Progenitor cell of endocrine pancreas (in vitro differentiated cells): ENCODE data around the gene TXN. TPM values are rescaled to one million over a fixed set of nuclear protein-coding genes. Genes with fewer than 3 reads are reported as not detected.

ENCODE experiments used
- DNase-seq: peaks from one replicate; pipeline ENCODE4 v3.0.0; 2021; ENCODE audit warnings: low spot score; ENCODE audit not compliant: unreplicated experiment
- H3K27ac Mint-ChIP-seq: 2 replicates; pipeline ENCODE4 v1.8.0; 2021; ENCODE audit warnings: mild to moderate bottlenecking, moderate library complexity, mixed read lengths
- H3K27me3 Mint-ChIP-seq: 2 replicates; pipeline ENCODE4 v1.8.0; 2021; ENCODE audit warnings: mixed read lengths
- H3K36me3 Mint-ChIP-seq: 2 replicates; pipeline ENCODE4 v1.8.0; 2022; ENCODE audit warnings: mixed read lengths; ENCODE audit not compliant: insufficient read depth
- H3K4me1 Mint-ChIP-seq: 2 replicates; pipeline ENCODE4 v1.8.0; 2021; ENCODE audit warnings: low read depth, mixed read lengths
- H3K4me3 Mint-ChIP-seq: 2 replicates; pipeline ENCODE4 v1.8.0; 2021; ENCODE audit warnings: low read depth, mild to moderate bottlenecking, moderate library complexity, mixed read lengths
- H3K9me3 Mint-ChIP-seq: 2 replicates; pipeline ENCODE4 v1.8.0; 2021; ENCODE audit warnings: low read depth, mixed read lengths
- total RNA-seq: library from RNA; stranded (reverse); gene quantifications from 2 replicates; pipeline ENCODE4 v1.2.1, GENCODE V29; 2021
- TF ChIP-seq, protein P1 (sequence below): fragments of 200-600 bp; sonication (generic); IDR thresholded peaks from one replicate; pipeline ENCODE4 v1.5.0; 2021; ENCODE audit warnings: antibody characterized with exemption, mild to moderate bottlenecking; ENCODE audit not compliant: unreplicated experiment

The TXN gene
- total RNA-seq, 1 donor from 2014 or later = 130 TPM

DNA sequence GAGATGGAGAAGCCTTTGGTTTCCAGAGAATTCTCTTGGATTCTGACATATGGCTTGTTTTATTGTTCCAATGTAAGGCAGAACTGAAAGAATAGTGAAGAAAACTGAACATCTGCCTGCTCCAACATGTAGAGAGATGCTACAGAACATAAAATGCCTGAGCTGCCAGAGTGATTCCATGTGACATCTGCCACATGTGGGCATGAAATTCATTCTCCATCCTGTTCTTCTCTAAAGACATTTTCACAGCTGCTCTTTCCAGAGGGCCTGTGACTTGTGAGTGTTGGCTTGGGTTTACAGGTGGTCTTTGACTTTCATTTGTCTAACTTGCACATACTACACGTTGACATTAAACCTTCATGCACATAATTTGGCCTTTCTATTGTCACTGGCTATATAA is 33.7 kb upstream of the TXN start:
- TF ChIP-seq, protein P1, sequence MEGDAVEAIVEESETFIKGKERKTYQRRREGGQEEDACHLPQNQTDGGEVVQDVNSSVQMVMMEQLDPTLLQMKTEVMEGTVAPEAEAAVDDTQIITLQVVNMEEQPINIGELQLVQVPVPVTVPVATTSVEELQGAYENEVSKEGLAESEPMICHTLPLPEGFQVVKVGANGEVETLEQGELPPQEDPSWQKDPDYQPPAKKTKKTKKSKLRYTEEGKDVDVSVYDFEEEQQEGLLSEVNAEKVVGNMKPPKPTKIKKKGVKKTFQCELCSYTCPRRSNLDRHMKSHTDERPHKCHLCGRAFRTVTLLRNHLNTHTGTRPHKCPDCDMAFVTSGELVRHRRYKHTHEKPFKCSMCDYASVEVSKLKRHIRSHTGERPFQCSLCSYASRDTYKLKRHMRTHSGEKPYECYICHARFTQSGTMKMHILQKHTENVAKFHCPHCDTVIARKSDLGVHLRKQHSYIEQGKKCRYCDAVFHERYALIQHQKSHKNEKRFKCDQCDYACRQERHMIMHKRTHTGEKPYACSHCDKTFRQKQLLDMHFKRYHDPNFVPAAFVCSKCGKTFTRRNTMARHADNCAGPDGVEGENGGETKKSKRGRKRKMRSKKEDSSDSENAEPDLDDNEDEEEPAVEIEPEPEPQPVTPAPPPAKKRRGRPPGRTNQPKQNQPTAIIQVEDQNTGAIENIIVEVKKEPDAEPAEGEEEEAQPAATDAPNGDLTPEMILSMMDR = no peak
- no peak for DNase-seq
- Mint-ChIP-seq H3K4me1 (no peaks in the 10 kb centered on the region), H3K4me3 (no peak overlapping the region), H3K27me3 (peaks cover 6% of the 10 kb centered on the region), H3K9me3 (no peaks in the 10 kb centered on the region), H3K36me3 (no peaks in the 10 kb centered on the region), H3K27ac (no peak overlapping the region)

DNA sequence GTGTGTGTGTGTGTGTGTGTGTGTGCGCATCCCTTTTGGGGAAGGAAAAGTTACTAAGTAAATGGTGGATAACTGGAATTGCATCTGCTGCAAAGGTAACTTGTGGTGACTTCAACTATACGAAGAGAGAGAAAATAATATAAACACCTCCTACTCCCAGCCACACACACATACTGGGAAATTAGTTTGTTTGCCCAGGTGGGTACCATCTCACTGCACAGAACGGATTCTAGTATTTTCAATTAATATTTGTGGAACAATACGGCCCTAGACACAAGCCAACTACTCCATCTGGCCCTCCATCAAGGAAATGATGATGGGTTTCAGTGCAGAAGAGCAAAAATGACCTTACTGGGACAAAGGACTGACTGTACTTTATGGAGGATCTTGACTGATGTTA is 32.2 kb upstream of the TXN start:
- peaks cover 3% of the 10 kb centered on the region for H3K27me3 Mint-ChIP-seq
- no peak overlapping the region for H3K4me3 Mint-ChIP-seq

DNA sequence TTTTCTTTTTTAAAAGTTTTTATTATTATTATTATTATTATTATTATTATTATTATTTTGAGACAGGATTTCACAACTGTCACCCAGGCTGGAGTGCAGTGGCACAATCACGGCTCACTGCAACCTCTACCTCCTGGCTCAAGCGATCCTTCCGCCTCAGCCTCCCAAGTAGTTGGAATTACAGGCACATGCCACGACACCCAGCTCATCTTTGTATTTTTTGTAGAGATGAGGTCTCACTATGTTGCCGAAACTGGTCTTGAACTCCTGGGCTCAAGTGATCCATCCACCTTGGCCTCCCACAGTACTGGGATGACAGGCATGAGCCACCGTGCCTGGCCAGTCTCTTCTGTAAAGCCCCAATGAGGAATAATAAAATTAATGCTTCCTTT is 31.0 kb upstream of the TXN start:
- Mint-ChIP-seq H3K4me3 (no peak overlapping the region), H3K4me1 (peaks cover 10% of the 10 kb centered on the region), H3K9me3 (no peaks in the 10 kb centered on the region), H3K36me3 (no peaks in the 10 kb centered on the region), H3K27ac (no peak overlapping the region), H3K27me3 (no peaks in the 10 kb centered on the region)
- no peak for DNase-seq
- TF ChIP-seq, protein P1 = no peak

More for the DNA sequence above, 32.2 kb upstream of the TXN start:
- peaks cover 6% of the 10 kb centered on the region for H3K4me1 Mint-ChIP-seq
- H3K9me3 Mint-ChIP-seq = no peaks in the 10 kb centered on the region
- no peaks in the 10 kb centered on the region for H3K36me3 Mint-ChIP-seq
- TF ChIP-seq, protein P1 = no peak
- no peak overlapping the region for H3K27ac Mint-ChIP-seq
- DNase-seq = no peak

- H3K4me1 Mint-ChIP-seq = peaks cover 10% of the 10 kb centered on the region
- no peaks in the 10 kb centered on the region for H3K27me3 Mint-ChIP-seq
- no peak for DNase-seq
- H3K36me3 Mint-ChIP-seq = no peaks in the 10 kb centered on the region
- no peak overlapping the region for H3K27ac Mint-ChIP-seq
- no peak overlapping the region for H3K4me3 Mint-ChIP-seq
- TF ChIP-seq, protein P1 = no peak
- no peaks in the 10 kb centered on the region for H3K9me3 Mint-ChIP-seq
Observed at GRCh38 chr9:110284211-110284844, 28.0 kb upstream of the TXN start.

GRCh38 chr9:110283751-110284150 is 27.4 kb upstream of the TXN start:
- no peaks in the 10 kb centered on the region for H3K9me3 Mint-ChIP-seq
- H3K36me3 Mint-ChIP-seq = no peaks in the 10 kb centered on the region
- peaks cover 10% of the 10 kb centered on the region for H3K4me1 Mint-ChIP-seq
- peak overlapping the region; percentile 80 for H3K27ac Mint-ChIP-seq
- no peaks in the 10 kb centered on the region for H3K27me3 Mint-ChIP-seq
- no peak overlapping the region for H3K4me3 Mint-ChIP-seq
- TF ChIP-seq, protein P1 = no peak
- no peak for DNase-seq
